ENCODE measurements around the gene KCNAB1. TPM values are rescaled to one million over a fixed set of nuclear protein-coding genes. Genes with fewer than 3 reads are reported as not detected.

Gene KCNAB1
- total RNA-seq, 3 donors from 2014 or later (not counting 1 experiment from before 2014, with no cell fraction given), result not detected

- Mint-ChIP-seq H3K27ac (peak overlapping the region in 1 of 2 donors; percentile 37), H3K4me1 (peaks cover 54 to 62% of the 10 kb centered on the region in 2 donors), H3K9me3 (no peaks in the 10 kb centered on the region), H3K36me3 (peaks cover 32% of the 10 kb centered on the region), H3K27me3 (ENCODE audit: low read depth in 2 of 2) (no peaks in the 10 kb centered on the region), H3K4me3 (peak overlapping the region; percentile 2)
- Histone ChIP-seq H3K27ac (ENCODE audit: low read length) (no peak overlapping the region), H3K9me3 (ENCODE audit: control insufficient read depth, insufficient read depth, low read length) (no peaks in the 10 kb centered on the region), H3K36me3 (ENCODE audit: control insufficient read depth, insufficient read depth, low read length) (peaks cover 49% of the 10 kb centered on the region), H3K27me3 (ENCODE audit: control insufficient read depth, insufficient read depth, low read length) (no peaks in the 10 kb centered on the region), H3K4me1 (ENCODE audit: control insufficient read depth, insufficient read depth, low read length) (peaks cover 8% of the 10 kb centered on the region), H3K4me3 (ENCODE audit: low read length) (no peak overlapping the region)
- TF ChIP-seq CTCF (IDR thresholded peaks at IDR 0.05), result no peak
- intact Hi-C loops (cut with micrococcal nuclease), result loop anchor here (10.0 kb wide), 3 partner anchors 273 to 697 kb away; partner anchors contain the start of genes LEKR1 and SLC33A1
- ATAC-seq (no peak), DNase-seq (no peak)
- 99% methylated on average over 4 of the region's 4 CpGs for WGBS (ENCODE audit: insufficient coverage)
Observed at GRCh38 chr3:156551746-156552145, 431.4 kb downstream of the KCNAB1 start.

DNA sequence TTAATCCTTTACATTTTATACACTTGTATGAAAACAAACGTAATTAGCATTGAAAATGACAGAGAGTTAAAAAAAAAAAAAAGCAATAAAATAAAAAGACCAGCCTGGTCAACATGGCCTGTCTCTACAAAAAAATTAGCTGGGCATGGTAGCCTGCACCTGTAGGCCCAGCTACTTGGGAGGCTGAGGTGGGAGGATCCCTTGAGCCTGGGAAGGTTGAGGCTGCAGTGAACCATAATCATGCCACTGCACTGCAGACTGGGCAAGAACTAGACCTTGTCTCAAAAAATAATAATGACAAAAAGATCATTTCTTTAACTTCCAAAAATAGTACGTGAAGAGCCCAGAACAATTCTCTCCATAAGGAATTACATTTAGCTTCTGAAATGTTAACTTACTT, 432.6 kb downstream of the KCNAB1 start:
- Histone ChIP-seq H3K27me3 (ENCODE audit: control insufficient read depth, insufficient read depth, low read length) (no peaks in the 10 kb centered on the region), H3K4me3 (ENCODE audit: low read length) (no peak overlapping the region), H3K9me3 (ENCODE audit: control insufficient read depth, insufficient read depth, low read length) (no peaks in the 10 kb centered on the region), H3K4me1 (ENCODE audit: control insufficient read depth, insufficient read depth, low read length) (peaks cover 8% of the 10 kb centered on the region), H3K27ac (ENCODE audit: low read length) (no peak overlapping the region), H3K36me3 (ENCODE audit: control insufficient read depth, insufficient read depth, low read length) (peaks cover 37% of the 10 kb centered on the region)
- Mint-ChIP-seq H3K36me3 (peaks cover 24% of the 10 kb centered on the region), H3K4me1 (peaks cover 46 to 56% of the 10 kb centered on the region in 2 donors), H3K4me3 (peak overlapping the region; percentile 61), H3K9me3 (no peaks in the 10 kb centered on the region), H3K27me3 (ENCODE audit: low read depth in 2 of 2) (no peaks in the 10 kb centered on the region), H3K27ac (no peak overlapping the region)
- intact Hi-C loops (cut with micrococcal nuclease), result loop anchor here (10.0 kb wide), 3 partner anchors 272 to 698 kb away; partner anchors contain the start of genes LEKR1 and SLC33A1
- DNase-seq (no peak), ATAC-seq (no peak)
- no CpG with 5 or more reads among the region's 2 CpGs for WGBS (ENCODE audit: insufficient coverage)
- no peak for TF ChIP-seq CTCF (IDR thresholded peaks at IDR 0.05)

- H3K4me1 Mint-ChIP-seq, result peaks cover 43 to 51% of the 10 kb centered on the region in 2 donors
- no peak overlapping the region for H3K27ac ChIP-seq (ENCODE audit: low read length)
Observed at GRCh38 chr3:156553705-156554356, 433.5 kb downstream of the KCNAB1 start.

More at GRCh38 chr3:156553705-156554356, 433.5 kb downstream of the KCNAB1 start:
- H3K36me3 Mint-ChIP-seq, result peaks cover 15% of the 10 kb centered on the region
- WGBS (ENCODE audit: insufficient coverage), result 38% methylated on average over 10 of the region's 11 CpGs
- Histone ChIP-seq H3K4me1 (ENCODE audit: control insufficient read depth, insufficient read depth, low read length) (peaks cover 8% of the 10 kb centered on the region), H3K4me3 (ENCODE audit: low read length) (peak overlapping the region; percentile 78), H3K27me3 (ENCODE audit: control insufficient read depth, insufficient read depth, low read length) (no peaks in the 10 kb centered on the region), H3K36me3 (ENCODE audit: control insufficient read depth, insufficient read depth, low read length) (peaks cover 28% of the 10 kb centered on the region), H3K9me3 (ENCODE audit: control insufficient read depth, insufficient read depth, low read length) (no peaks in the 10 kb centered on the region)
- no peaks in the 10 kb centered on the region for H3K9me3 Mint-ChIP-seq
- no peak for ATAC-seq
- DNase-seq, result peak in 1 of 2 donors; percentile 22
- H3K4me3 Mint-ChIP-seq, result peak overlapping the region; percentile 93
- no peaks in the 10 kb centered on the region for H3K27me3 Mint-ChIP-seq (ENCODE audit: low read depth in 2 of 2)
- intact Hi-C loops (cut with micrococcal nuclease), result loop anchor here (10.0 kb wide), 3 partner anchors 271 to 699 kb away; partner anchors contain the start of genes LEKR1 and SLC33A1
- H3K27ac Mint-ChIP-seq, result peak overlapping the region; percentile 90 to 93
- no peak for TF ChIP-seq CTCF (IDR thresholded peaks at IDR 0.05)

Data from natural killer cell (primary cell).